IPS-18c (cell line): ENCODE results near the gene PNLIPRP1.

Source experiments
- H3K4me3 ChIP-seq: 2 replicates; pipeline ENCODE4 v1.7.0; 2013; ENCODE audit warnings: low read depth, mild to moderate bottlenecking, low read length, moderate library complexity; ENCODE audit not compliant: insufficient read depth
- H3K9me3 ChIP-seq: one replicate; pipeline ENCODE4 v1.6.1; 2013; ENCODE audit warnings: mild to moderate bottlenecking, low read length, moderate library complexity; ENCODE audit not compliant: control insufficient read depth, insufficient read depth

Gene PNLIPRP1

GRCh38 chr10:116590590-116591444, at the start of gene PNLIPRP1:
Gene PNLIPRP1 (plus strand): TSS chr10:116590959. CDS start chr10:116591130, 171 bp downstream.
- Histone ChIP-seq H3K4me3 (no peak within 1 kb of the TSS), H3K9me3 (no peaks in the 10 kb centered on the region)

- peaks cover 2% of the 10 kb centered on the region for H3K9me3 ChIP-seq
- H3K4me3 ChIP-seq, result no peak overlapping the region
Measured at GRCh38 chr10:116542007-116542677, 48.6 kb upstream of the PNLIPRP1 start.

GRCh38 chr10:116545122-116545521, 45.6 kb upstream of the PNLIPRP1 start:
- H3K9me3 ChIP-seq, result peaks cover 1% of the 10 kb centered on the region

GRCh38 chr10:116545756-116546155, 45.0 kb upstream of the PNLIPRP1 start, which contains the start of gene PNLIP:
Gene PNLIP (plus strand): TSS chr10:116545931. CDS start chr10:116546093, 162 bp downstream.
- Histone ChIP-seq H3K4me3 (no peak within 1 kb of the TSS), H3K9me3 (no peaks in the 10 kb centered on the region)

More at GRCh38 chr10:116545122-116545521, 45.6 kb upstream of the PNLIPRP1 start:
- H3K4me3 ChIP-seq, result no peak overlapping the region

GRCh38 chr10:116548301-116548700, 42.5 kb upstream of the PNLIPRP1 start:
- Histone ChIP-seq H3K9me3 (no peaks in the 10 kb centered on the region), H3K4me3 (no peak overlapping the region)

GRCh38 chr10:116553378-116553980, 37.3 kb upstream of the PNLIPRP1 start:
- no peak overlapping the region for H3K4me3 ChIP-seq

GRCh38 chr10:116554628-116555027, 36.1 kb upstream of the PNLIPRP1 start:
- H3K4me3 ChIP-seq, result no peak overlapping the region
- no peaks in the 10 kb centered on the region for H3K9me3 ChIP-seq

More at GRCh38 chr10:116553378-116553980, 37.3 kb upstream of the PNLIPRP1 start:
- H3K9me3 ChIP-seq, result no peaks in the 10 kb centered on the region

- Histone ChIP-seq H3K4me3 (no peak overlapping the region), H3K9me3 (no peaks in the 10 kb centered on the region)
Measured at GRCh38 chr10:116555880-116556279, 34.9 kb upstream of the PNLIPRP1 start.

- no peaks in the 10 kb centered on the region for H3K9me3 ChIP-seq
- H3K4me3 ChIP-seq, result no peak overlapping the region
Measured at GRCh38 chr10:116557305-116557880, 33.4 kb upstream of the PNLIPRP1 start.

- H3K4me3 ChIP-seq, result no peak overlapping the region
- H3K9me3 ChIP-seq, result no peaks in the 10 kb centered on the region
Measured at GRCh38 chr10:116565534-116565933, 25.2 kb upstream of the PNLIPRP1 start.

GRCh38 chr10:116566932-116567331, 23.8 kb upstream of the PNLIPRP1 start:
- Histone ChIP-seq H3K4me3 (no peak overlapping the region), H3K9me3 (no peaks in the 10 kb centered on the region)

GRCh38 chr10:116567335-116567734, 23.4 kb upstream of the PNLIPRP1 start:
- Histone ChIP-seq H3K4me3 (no peak overlapping the region), H3K9me3 (no peaks in the 10 kb centered on the region)

- H3K9me3 ChIP-seq, result no peaks in the 10 kb centered on the region
- no peak overlapping the region for H3K4me3 ChIP-seq
Measured at GRCh38 chr10:116574797-116575196, 16.0 kb upstream of the PNLIPRP1 start.

GRCh38 chr10:116587878-116588591, 2.7 kb upstream of the PNLIPRP1 start:
- no peak overlapping the region for H3K4me3 ChIP-seq
- H3K9me3 ChIP-seq, result no peaks in the 10 kb centered on the region

GRCh38 chr10:116588995-116589394, 1.8 kb upstream of the PNLIPRP1 start:
- no peaks in the 10 kb centered on the region for H3K9me3 ChIP-seq
- no peak overlapping the region for H3K4me3 ChIP-seq

GRCh38 chr10:116589926-116590325, 833 bp upstream of the PNLIPRP1 start:
- Histone ChIP-seq H3K9me3 (no peaks in the 10 kb centered on the region), H3K4me3 (no peak overlapping the region)
